ENCODE data around the gene HES3.

Gene HES3

DNA sequence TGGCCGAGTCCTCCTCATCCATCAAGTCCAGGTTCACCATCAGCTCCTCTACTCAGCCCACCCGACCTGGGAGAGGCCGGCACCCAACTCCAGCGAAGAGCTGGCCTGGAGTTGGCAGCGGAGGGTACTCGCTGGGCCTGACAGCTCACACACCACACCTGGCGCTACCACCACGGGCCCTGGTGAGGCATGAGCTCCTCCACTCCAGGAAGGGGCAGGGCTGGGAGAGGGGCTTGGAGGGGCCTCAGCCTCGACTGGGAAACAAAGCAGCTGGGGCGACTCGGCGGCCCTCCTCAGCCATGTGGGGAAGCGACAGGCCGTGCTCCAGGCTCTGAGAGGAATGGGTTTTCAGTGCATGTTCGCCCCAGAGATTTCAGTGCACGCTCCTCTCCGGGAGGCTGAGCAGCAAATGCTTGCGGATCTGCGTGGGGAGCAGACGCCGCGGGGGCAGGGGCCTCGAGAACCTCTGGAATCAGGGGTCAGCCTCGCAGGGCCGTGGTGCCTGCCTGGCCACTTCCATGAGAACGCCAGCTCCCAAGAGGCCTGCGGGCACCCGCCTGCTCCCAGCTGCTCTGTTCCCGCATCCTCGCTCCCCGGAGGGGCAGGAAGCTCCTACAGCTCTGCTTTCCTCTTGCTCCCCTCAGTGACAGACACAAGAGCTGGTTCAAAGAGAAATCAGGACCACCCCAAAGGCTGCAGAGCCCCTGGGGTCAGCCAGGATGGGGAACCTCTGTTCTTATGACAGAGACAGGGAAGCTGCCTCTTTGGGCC is 35.8 kb downstream of the HES3 start:
- no peak for DNase-seq (ENCODE audit: low spot score)

DNA sequence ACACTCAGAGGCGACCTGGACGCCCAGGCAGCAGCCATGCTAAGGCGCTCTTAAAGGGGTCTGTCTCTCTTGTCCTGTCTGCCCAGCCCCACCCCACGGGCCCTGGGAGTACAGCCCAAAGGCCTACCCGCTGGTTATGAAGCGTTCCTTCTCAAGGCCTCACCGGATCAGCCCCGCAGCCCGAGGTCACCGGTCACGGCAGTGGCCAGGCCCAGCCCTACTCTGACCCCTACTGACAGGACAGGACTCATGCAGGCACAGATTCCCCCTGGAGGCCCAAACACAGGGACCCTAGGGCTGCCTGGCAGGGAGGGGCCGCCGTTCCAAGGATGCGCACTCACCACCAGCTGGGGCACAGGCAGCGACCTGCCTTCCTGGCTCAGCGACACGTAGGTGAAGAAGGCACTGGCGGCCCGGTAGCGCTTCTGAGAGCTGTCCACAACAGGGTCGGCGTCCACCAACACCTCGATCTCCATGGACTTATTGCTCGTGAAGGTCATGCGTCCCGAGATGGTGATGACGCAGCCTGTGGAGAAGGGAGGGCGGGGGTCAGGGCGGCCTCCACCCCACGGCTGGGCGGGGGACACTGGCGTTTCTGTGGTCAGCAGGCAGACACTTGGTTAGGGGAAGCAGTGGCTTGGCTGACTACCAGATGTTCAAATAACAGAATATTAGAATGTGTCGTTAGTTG is 36.9 kb downstream of the HES3 start:
- DNase-seq (ENCODE audit: low spot score), result no peak

DNA sequence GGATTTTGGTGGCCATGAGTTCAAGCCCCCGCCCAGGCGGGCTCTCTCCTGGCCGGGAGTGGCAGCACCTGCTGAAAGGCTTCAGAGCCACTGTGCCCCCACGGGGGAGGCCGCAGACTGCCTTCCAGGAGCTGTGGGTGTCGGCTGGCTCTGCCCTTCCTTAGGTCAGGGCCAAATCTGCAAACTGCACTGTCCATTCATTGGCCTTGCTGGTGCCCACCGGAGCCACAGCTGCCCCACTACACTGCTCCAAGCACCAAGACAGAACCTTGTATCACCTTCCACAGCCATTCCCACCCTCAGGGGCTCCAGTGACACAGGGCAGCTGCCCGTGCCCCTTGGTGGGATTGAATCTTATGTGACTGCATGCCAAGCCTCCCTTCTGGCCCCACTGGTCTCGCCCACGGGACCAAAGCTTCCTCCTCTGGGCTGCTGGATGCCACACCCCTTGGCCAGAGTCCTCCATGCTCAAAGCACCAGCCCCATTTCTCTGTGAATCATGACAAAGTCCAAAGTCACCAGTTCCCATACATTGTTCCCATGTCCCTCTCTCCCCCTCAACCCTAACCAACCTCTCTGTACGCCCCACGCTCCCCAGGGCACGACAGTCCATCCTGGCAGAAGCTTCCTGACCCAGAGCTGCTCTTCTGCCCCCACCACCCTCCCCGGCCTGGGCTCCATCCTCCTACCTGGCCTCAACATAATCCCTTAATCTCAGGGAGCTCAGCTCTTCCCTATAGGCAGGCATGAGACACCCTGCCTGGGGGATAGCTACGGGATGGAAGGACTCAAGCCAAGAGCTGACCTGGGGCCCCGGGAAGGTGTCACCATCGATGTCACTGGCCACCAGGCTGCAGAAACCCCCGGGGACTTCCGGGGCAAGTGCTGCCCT is 37.8 kb downstream of the HES3 start:
- DNase-seq (ENCODE audit: low spot score), result peak; percentile 38

DNA sequence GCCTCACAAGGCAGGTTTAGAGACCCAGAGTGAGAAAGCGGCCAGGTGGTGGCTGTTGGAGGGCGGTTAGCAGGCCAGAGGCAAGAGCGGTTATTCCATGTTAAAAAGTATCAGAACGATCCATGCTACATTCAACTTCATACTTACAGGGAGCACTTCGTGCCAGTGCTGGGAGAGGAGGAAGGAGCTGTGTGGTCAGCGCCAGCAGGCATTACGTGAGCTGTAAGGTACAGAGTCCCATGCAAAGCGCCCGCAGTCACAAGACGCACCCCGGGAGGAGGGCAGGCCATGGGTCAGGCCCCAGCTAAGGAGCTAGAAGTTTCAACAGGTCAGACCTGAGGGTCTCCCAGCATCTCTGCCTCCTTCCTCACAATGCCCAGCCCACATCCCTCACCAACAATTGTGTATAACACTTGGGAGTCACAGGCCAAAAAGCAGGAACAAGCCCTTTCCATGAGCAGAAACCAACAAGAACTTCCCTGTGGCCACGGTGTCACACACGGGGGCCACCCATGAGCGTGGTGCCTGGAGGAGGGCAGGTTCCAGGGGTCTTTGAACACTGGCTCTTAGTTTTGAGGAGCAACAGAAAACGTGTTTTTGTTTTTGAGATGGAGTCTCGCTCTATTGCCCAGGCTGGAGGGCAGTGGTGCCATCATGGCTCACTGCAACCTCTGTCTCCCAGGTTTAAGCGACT is 38.7 kb downstream of the HES3 start:
- DNase-seq (ENCODE audit: low spot score), result no peak

DNA sequence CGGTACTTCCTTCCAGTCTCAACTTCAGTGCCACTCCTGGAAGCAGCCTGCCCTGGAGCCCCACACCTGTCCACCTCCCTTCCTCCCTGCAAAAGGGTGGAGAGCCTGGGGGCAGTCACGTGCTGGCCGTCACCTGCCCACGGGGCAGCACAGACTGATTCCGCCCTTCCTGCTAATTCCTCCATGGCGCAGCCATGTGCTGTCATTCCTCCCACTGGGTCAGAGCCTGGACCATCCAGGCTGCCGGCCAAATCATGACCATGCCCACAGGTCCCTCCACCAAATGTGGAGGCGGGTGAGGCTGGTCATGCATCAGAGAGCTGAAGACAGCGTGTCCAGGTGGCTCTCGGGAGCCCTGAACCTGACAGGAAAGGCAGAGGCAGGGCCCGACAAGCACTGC is 41.4 kb downstream of the HES3 start:
- DNase-seq (ENCODE audit: low spot score), result no peak

DNA sequence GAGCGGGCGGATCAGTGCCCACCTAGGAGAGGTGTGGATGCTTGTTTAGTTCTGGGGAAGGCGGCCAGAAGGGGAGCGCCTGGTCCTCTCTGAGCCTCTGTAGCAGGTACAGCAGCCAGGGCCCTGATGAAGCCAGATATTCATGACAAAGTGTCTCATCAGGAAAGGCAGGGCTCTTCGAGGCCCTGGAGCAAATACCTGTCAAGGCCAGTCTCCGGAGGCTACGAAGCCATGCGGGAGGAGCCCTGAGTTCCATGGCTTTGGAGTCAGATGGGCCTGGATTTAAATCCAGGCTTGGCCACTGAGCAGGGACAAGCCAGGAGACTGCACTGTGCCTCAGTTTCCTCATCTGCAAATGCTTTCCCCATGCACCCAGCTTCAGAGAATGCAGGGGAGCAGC is 42.3 kb downstream of the HES3 start:
- no peak for DNase-seq (ENCODE audit: low spot score)

DNA sequence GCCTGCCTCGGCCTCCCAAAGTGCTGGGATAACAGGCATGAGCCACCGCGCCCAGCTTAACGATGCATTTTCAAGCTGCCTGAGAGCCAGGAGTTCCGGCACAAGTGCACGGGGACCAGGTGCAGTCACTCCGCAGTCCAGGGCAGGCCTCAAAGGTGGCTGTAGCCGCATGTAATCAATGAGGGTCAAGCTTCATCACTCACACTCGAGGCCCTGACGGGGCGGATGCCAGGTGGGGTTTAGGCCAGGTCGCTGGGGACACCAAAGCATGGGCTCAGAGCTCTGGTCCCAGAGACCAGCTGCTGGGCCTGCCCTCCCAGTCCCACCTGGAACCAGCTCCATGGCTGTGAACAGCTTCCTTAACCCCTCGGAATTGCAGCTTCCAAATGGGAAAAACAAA is 43.0 kb downstream of the HES3 start:
- no peak for DNase-seq (ENCODE audit: low spot score)

DNA sequence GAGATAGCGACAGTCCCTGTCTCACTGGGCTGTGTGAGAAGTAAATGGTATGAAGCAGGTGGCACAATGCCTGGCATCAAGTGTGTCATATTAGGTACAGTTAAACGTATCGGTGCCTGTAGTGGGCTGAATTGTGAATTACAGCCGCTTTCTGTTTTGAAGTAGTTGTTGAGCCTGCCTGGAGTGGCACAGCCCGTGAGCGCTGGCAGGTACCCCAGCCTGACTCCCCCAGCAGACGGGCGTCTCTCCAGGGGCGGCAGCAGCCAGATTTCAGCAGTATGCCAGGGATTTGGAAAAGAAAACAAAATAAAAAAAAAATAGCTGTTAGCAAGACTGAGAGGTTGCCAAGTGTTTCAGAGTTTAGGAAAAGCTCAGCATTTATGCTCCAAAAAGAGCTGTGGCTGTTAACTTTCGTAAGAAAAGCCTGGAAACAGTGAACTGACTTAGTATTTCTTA is 43.5 kb downstream of the HES3 start:
- DNase-seq (ENCODE audit: low spot score), result no peak

DNA sequence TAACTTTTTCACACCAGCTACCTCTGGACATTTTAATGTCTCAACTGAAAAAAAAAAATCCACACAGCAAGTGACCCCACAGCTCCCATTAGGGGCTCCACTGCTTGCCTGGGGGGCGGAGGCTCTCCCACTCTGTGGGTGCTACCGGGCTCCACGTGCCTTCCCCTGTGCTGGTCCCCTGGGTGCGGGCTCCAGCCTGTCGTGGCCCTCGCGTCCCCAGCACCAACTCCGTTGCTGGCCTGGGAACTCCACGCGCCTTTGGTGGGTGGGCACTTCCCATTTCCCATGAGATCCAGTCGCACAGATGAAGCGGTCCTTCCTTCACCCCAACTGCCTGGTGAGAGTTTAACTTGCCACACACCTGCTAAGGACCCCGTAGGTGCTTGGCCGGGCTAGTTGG is 44.0 kb downstream of the HES3 start:
- no peak for DNase-seq (ENCODE audit: low spot score)

DNA sequence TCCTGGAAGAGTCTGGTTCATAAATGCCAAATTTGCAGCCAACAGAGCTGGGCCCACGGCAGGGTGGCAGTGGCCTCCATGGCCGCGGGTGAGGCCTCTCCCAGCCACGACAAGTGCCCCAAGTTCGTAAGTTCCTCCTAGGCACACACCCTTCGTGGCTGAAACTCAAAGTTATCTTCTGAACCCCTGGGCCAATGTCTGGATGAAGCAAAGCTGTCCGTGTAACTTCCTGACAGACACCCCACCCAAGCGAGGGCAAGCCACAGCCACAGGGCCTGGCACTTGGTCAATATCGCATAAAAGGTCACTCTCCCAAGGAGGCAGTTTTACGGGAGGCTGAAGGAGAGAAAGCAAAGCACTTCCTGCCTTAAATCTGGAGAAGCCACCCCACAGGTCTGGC is 44.7 kb downstream of the HES3 start:
- no peak for DNase-seq (ENCODE audit: low spot score)

DNA sequence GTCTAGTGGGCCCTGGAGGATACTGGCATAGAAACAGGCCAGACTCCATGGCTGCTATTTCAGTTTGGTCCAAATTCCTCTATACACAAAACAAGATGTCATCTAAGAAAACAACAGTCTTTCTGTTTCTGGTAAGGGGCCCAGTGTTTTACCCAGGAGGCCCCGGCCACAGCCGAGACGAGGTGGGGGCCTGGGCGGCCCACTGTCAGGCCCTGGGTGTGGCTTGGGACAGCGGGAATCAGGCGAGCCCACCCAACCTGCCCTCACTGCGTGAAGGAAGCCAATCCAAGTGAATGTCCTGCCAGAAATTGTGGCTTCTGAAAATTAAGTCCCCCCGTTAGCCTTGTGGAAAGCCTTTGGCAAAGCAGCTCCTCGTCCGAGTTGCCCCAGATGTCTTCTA is 48.1 kb downstream of the HES3 start:
- DNase-seq (ENCODE audit: low spot score), result no peak

DNA sequence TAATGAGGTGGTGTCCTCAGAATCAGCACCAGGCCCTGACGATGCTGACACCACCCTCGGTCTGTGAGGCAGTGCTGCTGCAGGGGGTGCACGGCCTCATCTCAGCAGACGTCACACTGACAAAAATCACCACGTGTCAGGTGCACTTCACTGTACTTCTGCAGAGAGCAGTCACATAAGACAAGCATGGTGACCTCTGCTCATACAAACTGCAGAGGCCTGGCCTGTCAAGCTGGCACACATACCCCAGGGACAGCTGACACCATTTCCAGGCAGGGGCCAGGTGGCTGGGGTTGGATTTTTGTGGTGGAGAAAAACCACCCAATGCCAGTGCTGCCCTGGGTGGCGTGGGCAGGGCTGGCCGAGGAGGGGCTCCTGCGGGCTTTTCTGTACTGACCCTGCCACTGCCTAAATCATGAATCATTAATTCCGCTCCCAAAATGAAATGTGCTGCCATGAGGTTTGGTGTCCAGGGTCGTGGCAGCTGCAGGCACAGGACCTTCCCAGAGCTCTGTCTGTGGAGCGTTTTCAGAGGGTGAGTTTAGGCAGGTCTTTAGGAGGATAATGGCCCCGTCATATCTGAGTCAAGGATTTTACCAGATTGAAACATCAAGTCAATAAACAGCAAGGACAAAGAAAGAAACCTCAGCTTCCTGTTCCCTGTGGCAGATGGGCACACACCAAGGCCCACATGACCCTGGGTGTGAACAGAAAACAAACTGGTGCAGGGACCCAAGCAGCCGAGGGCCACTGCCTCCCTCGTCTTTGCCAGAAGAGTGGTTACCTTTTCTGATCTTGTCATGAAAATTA is 50.3 kb downstream of the HES3 start:
- DNase-seq (ENCODE audit: low spot score), result no peak

DNA sequence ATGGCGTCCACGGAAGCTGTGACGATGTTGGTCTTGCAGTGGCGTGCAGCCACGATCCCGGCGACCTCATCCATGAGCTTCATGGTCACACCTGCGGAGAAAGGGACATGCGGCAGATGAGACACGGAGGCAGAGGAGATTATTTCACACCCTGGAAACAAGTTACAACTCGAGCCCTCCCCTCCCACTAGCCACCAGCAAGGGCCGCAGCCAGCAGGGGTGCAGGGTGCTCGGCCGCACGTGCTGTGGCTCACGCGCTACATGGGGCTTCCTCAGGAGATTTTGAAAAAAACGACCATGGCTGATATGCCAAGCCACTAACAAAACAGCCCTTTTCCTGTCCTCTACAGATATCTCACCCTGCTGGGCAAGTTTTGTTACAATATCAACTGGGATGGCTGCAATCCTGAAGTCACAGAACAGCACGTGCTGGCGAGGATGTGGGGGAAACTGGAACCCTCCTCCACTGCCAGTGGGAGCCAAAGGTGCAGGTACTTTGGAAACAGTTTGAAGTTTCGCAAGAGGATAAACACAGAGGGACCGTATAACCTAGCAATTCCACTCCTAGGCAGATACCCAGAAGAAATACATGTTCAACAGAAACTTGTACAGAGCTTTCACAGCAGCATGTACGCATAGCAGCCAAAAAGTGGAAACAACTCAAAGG is 51.0 kb downstream of the HES3 start:
- no peak for DNase-seq (ENCODE audit: low spot score)
